GM13976 (cell line): ENCODE data around the gene PPIE.

Experiments
- DNase-seq: peaks from one replicate; pipeline ENCODE4 v3.0.0; 2012; ENCODE audit warnings: low spot score
- in situ Hi-C: fragments of 300-500 bp; cut with MboI; formaldehyde crosslinking; loops from one replicate; pipeline ENCODE4 v1.12.0; 2022; ENCODE audit warnings: low sequenced_read_pairs, mixed read lengths, inconsistent platforms; ENCODE audit not compliant: unreplicated experiment
- TF ChIP-seq, protein P1 (sequence below): IDR thresholded peaks from 2 replicates; pipeline ENCODE4 v1.5.1; 2012; ENCODE audit warnings: borderline replicate concordance, mild to moderate bottlenecking; ENCODE audit not compliant: insufficient read depth; ENCODE audit errors: extremely low read depth, missing control alignments, control extremely low read depth

Gene PPIE

DNA sequence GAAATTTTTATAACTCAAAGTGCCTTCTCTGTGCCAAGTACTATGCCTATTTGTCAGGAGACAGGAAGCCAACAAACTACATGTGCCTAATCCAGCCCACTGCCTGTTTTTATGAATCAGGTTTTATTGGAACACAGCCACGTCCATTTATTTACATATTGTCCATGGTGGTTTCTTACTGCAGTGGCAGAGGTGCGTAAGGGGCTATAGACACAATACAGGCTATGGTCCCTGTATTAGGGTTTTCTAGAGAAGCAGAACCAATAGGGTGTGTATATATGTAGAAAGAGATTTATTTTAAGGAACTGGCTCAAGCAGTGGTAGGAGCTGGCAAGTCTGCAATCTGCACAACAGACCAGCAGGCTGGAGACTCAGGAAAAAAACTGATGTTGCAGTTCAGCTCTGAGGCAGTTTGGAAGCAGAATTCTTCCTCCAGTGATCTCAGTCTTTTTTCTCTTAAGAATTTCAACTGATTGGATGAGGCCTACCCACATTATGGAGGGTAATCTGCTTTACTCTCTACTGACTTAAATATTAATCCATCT, 15.4 kb downstream of the PPIE start:
- in situ Hi-C loops, result no loop called here
- no peak for DNase-seq
- TF ChIP-seq, protein P1, sequence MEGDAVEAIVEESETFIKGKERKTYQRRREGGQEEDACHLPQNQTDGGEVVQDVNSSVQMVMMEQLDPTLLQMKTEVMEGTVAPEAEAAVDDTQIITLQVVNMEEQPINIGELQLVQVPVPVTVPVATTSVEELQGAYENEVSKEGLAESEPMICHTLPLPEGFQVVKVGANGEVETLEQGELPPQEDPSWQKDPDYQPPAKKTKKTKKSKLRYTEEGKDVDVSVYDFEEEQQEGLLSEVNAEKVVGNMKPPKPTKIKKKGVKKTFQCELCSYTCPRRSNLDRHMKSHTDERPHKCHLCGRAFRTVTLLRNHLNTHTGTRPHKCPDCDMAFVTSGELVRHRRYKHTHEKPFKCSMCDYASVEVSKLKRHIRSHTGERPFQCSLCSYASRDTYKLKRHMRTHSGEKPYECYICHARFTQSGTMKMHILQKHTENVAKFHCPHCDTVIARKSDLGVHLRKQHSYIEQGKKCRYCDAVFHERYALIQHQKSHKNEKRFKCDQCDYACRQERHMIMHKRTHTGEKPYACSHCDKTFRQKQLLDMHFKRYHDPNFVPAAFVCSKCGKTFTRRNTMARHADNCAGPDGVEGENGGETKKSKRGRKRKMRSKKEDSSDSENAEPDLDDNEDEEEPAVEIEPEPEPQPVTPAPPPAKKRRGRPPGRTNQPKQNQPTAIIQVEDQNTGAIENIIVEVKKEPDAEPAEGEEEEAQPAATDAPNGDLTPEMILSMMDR, result no peak

DNA sequence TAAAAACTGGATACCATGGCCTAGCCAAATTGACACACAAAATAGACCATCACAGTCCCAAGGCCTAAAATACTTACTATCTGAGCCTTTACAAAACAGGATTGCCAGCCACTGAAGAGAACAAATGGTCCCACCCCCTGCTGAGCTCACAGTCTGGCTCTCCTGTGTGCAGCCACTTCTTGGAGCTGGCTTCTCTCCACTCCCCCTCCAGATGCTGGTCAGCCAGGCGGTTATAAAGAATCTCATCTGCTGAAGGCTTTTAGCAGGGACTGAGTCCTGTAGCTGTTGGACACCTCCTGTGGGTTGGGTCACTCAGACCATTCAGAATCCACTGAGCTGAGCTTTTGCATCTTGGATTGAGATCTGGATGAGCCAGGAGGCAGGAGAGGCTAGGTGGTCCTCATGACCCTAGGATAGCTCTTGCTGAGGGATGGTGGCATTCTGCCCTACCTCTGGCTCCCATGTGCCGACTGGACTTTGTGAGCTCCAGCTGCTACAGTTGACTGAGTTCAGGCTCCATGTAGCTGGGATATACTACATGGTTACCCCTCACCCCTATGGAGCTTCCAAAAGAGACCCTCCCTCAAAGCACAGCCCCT, 16.3 kb downstream of the PPIE start:
- in situ Hi-C loops, result no loop called here
- no peak for DNase-seq
- TF ChIP-seq, protein P1, result no peak

DNA sequence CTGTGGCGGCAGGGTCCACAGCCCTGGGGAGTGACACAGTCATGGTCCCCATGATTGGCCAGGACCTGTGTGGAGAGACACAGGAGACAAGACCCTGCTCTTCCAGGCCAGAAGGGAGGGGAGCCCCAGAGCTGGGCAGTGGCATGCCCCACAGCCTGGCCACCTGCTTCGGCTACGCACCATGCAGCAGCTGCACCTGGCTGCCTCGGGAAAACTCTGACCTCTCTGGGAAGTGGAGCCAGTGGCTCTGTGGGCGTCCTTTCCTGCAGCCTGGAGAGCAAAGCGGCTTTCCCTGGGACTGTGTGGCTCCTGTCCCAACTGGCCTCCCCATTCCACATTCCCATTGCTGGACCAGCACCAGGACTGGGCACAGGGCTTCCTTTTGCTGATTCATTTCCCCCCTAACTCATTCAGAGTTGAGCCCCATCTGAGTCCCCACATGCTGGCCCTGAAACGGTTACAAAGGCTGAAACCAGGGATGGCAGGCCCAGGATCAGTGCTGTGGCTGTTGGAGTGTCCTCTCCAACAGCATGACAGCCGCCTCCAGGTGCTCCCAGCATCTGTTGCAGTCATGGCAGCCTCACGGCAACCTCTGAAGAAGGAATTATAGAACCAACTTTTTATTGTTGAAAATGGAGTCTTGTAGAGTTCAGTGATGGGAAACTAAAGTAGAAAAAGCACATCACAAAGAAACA, 17.4 kb downstream of the PPIE start:
- TF ChIP-seq, protein P1, result no peak
- in situ Hi-C loops, result no loop called here
- DNase-seq, result no peak

DNA sequence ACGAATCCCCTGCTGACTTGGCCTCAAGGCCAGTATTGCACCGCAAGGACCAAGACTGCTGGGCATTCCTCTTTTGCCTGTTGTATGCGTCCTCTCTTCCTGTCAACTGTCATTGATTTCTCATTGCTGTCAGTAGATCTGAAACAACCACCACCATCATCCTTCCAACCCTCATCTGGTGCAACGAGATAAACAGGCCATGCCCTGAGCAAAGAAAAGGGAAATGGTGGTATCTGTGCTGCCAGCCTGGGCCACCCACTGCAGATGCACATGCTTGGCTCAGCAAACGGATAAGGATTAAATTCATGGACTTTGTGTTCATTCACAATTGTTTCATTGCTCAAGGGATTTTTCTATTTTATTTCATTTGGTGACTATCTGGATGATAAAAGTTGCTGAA, 18.8 kb downstream of the PPIE start:
- no peak for DNase-seq
- TF ChIP-seq, protein P1, result no peak
- in situ Hi-C loops, result no loop called here

DNA sequence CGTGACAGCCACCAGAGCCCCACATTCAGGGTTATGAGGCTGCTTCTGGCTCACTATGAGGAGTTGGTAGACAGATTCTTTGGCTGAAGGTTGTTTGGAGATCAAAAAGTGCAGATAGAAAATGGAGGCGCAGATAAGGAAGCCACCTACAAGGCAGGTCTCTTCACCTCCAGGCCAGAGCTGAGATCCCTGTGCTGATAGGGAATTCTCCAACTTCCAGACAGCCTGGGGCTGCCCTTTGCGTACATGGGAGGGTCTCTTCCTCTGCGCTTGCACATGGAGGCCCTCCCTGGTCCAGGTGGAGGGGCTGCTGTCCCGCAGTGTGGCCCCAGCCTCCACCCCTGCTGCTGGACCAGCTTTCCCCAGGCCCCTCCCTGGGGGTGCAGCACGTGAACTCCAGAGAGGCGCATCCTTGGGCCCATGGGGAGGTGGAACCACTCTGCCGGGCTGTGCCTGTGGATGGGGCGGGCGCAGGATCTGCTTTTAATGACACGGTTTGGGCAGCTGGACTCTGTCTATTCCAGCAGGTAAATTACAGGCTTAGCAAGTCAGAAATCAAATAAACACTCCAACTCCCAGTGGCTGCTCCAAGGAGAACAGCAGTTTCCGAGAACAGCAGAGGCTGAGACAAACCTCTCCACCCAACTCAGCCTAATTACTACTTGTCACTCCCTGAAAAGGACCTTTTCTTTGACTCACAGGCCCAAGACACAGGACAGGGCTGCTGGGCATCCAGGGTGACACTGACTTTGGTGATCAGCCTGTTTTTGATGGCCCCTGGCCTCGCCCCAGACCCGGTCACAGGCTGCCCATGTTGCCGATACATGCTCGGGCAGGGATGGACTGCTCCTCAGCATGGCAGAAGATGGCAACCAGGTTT, 20.1 kb downstream of the PPIE start:
- TF ChIP-seq, protein P1, result no peak

DNA sequence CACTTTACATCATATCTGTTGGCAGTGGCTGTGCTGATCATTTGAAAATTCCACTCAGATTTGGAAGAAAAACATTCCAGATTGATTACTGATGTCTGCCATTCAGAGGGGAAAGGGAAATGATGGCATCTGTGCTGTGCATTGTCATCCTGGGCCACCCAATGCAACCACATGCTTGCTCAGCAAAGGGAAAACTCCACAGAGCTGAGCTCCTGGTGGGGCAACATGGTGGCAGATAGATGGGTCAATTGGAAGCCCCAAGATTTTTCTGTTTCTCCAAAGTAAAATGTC, 20.7 kb downstream of the PPIE start:
- in situ Hi-C loops, result no loop called here
- no peak for DNase-seq
- TF ChIP-seq, protein P1, result no peak

More for the DNA sequence above, 20.1 kb downstream of the PPIE start:
- DNase-seq, result no peak
- in situ Hi-C loops, result no loop called here
